A549 treated with ZK216348 at 1 μM for 4 hours (cell line): ENCODE data around the gene UNCX. TPM values are rescaled to one million over a fixed set of nuclear protein-coding genes. Genes with fewer than 3 reads are reported as not detected.

ENCODE experiments used
- total RNA-seq: library from RNA; stranded (reverse); fragments of 200-300 nt; extraction: Qiagen RNA extraction; gene quantifications from 5 replicates; pipeline ENCODE4 v1.2.3, GENCODE V29; 2022; ENCODE audit warnings: low read depth

UNCX gene
- total RNA-seq = 0.21 TPM in 1 of 5 replicates, not detected in the others

DNA sequence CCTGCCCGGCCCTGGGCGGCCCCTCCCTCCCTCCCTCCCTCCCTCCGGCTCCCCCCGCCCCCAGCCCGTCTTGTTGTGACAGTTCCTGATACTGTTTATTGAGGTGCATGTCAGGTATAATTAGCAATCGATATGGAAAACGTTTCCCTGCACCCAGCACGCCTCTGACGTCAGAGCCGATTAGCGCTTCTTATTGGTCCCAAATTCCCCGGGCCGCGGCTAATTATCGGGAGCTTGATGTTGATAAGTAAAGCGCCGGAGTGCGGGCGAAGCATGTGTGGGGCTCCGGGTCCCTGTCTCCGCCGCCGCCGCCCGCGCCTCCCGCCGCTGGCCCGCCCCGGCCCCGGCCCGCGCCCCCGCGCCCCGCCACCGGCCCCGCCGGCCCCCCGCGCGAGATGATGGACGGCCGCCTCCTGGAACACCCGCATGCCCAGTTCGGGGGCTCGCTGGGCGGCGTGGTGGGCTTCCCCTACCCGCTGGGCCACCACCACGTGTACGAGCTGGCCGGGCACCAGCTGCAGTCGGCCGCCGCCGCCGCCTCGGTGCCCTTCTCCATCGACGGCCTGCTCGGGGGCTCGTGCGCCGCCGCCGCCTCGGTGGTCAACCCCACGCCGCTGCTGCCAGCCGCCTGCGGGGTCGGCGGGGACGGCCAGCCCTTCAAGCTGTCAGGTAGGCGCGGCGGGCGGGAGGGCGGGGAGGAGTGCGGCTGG lies at the start of gene UNCX:
TSS of gene UNCX (plus strand) at position 250 of the 710 bp plus-strand sequence. CDS start at position 396, 146 bp downstream.

Other genes starting within 250 kb of the UNCX start
- gene CYP2W1, start 249.7 kb upstream of the UNCX start, total RNA-seq = not detected in 5 replicates
- gene GPR146, start 188.3 kb upstream of the UNCX start, total RNA-seq = 0.68 to 2.3 TPM (median 1.7 TPM) in 5 replicates
- gene GPER1, start 144.8 kb upstream of the UNCX start, total RNA-seq = 0.39 to 0.95 TPM (median 0.86 TPM) in 5 replicates
- 44.0 to 63.7 TPM (median 58.1 TPM) in 5 replicates for gene ZFAND2A, start 72.7 kb upstream of the UNCX start, total RNA-seq
- gene MICALL2, start 226.6 kb downstream of the UNCX start, total RNA-seq = 13.3 to 32.4 TPM (median 28.5 TPM) in 5 replicates